Middle frontal gyrus (tissue), 1 donor: ENCODE results near the gene RGS10.

ENCODE experiments used
- DNase-seq: peaks from one replicate; pipeline ENCODE4 v3.0.0-alpha.2; 2015; ENCODE audit warnings: low spot score; ENCODE audit errors: extremely low spot score

RGS10 gene

DNA sequence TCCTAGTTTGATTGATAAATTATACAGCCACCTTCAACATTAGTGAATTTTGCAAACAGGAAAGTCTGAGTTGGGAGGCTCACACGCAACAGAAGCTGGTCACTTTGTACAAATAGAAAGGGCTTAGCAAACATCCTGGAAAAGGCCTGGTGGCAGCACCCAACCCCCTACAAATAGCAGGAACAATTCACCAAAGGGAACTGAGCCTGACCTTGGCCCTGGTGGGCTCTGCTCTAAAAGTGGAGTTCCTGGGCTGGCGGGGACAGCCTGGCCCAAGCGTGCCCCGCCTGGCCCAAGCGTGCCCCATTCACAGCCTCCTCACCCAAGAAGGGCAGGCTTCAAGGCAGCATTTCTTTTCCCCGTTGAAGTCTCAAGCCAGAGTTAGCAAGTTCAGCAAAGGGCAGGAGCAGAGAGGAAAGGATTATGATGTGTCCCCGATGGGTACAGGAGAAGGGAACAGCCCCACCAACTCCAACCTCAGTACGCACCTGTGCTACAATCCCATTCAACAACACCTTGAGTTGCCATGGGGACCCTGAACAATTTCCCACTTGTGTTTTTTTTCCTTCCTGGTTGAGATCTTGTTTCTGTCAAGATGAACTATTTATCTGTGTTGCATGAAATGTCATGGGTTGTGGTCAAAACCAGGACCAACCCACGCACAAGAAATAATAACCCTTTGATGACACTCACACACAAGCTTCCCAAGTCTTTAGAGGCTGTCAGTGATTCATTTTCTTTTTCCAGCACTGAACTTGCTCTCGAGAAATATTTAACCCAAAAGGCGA lies 43.4 kb downstream of the RGS10 start:
- no peak for DNase-seq

DNA sequence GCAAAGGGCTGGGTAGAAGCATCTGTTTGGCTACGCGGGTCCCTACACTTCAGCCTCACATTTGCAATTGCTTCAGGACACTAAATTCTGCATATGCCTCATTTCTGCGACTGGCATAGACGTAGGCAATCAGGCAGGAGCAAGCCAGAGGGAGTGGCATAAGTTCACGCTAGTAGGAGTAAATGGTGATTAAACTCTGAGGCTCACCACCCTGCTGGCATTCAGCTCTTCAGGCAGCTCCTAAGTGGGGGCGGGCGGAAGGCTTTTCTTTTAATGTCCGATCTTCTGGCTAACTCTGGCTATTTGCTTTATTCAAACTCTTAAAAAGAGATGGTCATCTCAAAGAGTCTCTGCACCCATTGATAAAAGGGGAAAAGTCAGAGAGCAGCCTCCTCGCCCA lies 45.3 kb downstream of the RGS10 start:
- no peak for DNase-seq

DNA sequence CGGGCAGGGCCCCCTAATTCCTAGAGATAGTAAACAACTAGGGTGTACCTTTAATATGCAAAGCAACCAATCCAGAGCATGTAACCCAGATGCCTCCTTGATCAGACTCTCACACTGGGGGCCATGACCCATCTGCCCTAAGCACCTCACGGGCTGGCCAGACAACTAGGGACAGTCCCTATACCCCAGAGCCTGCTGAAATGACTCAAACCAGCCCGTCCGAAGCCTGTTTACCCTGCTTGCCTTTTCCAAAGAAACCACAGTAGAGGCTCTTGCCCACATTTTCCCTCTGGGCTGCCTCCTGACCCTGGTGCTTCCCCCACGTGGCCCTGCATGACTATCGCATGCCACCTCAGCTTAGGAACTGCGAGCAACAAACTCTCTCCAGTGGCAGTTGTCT lies 46.2 kb downstream of the RGS10 start:
- DNase-seq: no peak

DNA sequence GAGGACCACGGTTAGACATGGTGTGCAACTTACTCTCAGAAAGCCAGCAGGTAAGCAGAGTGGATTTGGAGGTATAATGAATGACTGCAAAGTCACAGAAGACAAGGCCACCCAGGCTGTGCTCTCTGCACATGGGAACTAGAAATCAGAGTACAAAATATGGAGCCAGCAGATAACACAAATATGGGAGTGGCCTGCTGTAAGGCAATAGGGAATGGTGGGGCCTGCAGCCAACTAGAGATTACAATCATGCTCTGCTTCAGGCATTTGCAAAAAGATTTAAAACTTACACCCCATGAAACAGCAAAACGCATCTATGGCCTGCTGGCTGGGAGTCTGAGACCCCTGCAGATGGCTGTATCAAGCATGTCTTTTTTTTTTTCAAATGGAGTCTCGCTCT lies 47.0 kb downstream of the RGS10 start:
- no peak for DNase-seq

DNA sequence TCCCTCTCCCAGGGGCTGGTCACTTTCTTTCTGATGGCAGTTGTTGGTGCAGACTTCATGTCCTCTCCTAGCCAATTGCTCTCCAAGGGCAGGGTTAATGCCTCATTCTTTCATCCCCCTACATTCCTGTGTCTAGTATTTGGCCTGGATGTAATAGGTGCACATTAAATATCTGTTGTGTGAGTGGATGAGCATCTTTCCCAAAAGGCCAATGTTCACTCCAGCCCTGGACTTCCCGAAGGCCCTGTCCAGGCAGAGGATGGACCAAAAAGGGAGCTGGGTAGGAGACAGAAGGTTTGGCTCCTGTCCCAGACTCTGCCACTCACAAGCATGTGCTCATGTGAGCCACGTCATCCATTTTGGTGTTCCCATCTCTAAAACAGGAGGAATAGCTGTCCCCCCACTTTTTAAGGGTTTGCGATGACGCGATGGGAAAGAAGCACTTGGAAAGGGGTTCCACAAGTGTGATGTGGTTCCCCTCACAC lies 47.5 kb downstream of the RGS10 start:
- DNase-seq: no peak

DNA sequence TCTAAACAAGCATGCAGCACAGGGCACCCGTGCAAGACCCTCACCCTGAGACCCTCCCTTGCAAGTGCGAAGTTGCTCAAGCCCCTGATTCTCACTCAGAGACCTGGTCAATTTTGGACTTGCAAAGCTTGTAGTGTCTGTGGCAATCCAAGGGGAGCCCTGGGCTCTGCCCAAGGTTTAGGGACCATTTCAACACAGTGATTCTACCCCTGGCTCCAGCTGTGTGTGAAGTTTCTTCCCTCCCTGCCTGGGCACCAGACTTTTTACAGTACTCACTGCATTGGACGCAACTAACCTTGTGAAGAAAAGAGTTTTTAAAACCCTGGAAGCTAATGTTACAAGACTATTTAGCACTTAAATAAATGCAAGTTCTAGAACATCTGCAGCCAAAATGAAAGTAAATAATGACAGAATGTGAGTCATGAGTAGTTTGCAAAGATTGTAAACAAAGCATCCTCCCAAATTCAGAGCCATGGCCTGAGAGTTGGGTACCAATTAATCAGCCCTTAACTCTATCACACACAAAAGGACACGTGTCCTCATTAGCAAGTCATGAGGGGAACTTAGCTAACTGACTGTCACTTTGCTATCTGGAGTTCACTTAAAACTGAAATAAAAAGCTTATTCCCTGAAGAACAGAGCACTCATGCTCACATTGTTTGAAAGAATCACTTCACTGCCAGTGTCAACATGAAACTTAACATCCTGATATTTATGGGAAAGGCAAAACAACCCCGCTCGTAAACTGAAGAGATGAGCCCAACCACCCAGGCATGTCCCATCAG lies 48.1 kb downstream of the RGS10 start:
- no peak for DNase-seq

DNA sequence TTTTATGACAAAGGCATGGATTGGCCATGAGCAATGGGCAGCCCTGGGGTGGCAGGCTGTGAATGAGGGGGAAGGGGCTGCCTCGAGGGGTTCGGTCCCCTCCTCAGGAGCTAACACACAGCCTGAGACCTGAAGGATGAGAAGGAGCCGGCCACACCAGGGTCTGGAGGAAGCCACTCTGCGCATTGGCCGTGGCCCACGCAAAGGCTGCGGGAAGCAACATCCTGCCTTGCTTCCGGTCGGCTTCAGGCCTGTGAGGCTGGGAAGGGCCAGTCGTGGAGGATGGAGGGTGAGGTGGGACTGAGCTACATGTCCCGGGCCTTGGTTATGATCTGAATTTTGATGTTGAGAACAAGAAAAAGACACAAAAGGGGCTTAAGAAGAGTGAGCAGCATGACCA lies 49.4 kb downstream of the RGS10 start:
- DNase-seq: no peak

DNA sequence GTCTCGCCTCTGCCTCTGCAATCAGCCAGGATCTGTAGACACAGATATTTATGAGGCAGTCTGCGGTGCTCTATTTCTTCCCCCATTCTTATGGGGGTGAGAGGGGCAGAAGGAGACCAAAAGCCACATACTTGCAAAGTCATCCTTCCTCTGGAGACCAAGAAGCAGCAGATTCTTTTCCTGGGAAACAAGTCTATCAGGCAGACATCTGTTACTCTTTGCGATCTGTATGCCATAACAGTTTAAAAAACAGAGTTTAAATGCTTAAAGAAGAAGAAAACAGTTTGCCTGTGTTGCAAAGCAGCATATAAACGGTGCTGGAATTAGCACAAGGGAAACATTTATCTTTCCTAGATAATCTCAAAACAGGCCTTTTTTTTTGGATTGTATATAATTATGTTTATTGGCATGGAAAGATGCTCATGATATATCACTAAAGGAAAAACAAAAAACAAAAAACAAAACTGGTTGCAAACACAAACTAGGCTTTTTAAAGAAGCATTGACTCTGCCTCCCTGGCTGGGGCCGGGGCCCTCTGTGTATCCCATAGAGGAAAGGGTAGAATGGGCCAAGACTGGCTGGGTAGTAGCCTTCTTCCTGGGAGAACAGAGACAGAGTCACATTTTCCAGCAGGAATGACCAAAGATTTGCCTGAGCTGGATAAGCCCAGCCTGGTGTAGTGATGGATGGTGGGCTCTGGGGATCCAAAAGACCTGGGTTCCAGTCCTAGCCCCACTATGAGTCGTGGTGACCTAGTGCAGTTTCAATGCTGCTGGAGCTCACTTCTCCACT lies 50.4 kb downstream of the RGS10 start:
- no peak for DNase-seq

DNA sequence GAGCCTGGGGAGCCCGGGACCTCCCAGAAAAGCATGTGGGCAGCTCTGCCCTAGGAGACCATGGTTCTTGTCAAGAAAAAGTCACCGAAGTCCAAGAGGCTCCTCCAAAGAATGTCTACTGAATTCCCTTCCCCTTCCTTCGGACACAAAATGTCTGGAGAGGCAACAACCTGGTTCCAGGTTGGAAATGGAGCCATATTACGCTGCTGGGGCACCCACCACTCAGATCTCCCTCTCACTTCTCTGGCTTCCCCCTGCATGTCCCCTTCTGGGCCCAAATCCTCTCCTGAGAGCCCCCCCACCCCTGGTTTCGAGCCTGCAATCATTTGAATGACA lies 52.6 kb downstream of the RGS10 start:
- DNase-seq: no peak

DNA sequence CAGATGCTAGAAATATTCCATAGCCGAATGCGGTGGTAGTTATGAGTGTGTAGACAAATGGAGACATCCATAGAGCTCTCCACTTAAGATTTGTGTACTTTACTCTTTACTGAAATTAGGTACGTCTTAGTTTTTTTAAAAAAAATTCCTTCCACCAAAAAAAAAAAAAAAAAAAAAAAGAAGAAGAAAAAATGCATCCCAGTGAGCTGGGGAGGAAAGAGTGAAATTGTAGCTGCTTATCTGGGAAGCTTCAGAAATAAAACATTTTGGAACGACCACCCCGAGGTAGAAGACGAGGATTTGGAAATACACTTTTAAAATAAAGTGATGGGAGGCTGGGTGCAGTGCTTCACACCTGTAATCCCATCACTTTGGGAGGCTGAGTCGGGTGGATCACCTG lies 53.8 kb downstream of the RGS10 start:
- DNase-seq: no peak

DNA sequence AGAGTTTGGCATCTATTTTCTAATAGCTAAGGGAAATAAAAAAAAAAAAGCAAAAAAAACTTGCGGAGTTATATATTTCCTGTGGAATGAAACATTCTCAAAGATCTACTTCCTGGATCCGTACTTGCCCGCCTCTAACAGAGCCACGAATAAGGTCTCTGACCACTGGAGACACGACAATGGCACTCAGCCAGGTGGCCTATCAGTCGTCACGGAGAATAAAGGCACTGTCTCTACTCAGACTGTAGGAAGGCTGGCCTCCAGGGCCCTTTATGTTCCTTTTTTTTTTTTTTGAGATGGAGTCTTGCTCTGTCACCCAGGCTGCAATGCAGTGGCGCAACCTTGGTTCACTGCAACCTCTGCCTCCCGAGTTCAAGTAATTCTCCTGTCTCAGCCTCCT lies 58.7 kb downstream of the RGS10 start:
- no peak for DNase-seq

DNA sequence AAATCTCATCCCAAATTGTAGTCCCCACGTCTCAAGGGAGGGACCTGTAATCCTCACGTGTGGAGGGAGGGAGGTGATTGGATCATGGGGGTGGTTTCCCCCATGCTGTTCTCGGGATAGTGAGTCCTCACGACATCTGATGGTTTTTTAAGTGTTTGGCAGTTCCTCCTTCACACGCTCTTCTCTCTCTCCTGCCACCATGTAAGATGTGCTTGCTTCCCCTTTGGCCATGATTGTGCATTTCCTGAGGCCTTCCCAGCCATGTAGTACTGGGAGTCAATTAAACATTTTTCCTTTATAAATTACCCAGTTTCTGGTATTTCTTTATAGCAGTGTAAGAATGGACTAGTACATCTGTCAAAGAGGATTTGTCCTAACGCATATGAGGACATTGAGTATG lies 59.5 kb downstream of the RGS10 start:
- DNase-seq: no peak

DNA sequence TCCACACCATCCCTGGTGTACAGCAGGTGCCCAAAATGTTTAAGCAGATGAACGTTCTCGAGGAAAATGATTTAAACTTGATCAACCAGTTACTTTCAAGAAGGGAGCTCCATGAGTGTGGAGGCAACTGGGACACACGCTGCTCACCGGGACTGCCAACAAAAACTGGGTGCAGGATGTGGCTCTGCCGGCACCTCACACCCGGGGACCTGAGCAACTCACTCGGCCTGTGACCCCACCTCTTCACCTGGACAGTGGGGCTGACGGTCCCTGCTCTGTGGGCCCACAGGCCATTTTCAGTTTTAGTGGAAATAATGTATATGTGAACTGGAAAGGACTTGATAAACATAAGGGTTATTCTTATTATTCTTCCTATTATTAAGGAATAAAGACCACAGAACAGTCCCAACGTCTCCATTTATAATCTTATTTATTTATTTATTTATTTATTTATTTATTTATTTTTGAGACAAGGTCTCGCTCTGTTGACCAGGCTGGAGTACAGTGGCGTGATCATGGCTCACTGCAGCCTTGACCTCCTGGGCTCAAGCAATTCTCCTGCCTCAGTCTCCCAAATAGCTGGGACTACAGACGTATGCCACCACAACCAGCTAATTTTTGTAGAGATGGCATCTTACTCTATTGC lies 60.6 kb downstream of the RGS10 start:
- no peak for DNase-seq

DNA sequence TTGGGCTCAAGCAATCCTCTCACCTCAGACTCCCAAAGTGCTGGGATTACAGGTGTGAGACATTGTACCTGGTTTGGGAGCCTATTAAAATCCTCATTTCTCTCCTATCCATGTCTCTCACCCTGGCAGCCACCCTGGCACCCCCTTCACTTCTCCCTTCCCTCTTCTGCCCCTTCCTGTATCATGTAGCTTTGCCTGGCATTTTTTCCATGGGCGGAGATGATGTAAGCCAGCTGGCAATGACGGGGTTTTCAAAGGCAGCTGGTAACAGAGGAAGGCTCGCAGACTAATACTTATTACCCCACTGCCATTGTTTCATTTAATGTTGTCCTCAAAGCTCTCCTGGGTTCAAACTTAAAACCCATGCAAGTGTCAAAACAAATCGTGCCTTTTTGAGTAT lies 61.9 kb downstream of the RGS10 start:
- DNase-seq: no peak

DNA sequence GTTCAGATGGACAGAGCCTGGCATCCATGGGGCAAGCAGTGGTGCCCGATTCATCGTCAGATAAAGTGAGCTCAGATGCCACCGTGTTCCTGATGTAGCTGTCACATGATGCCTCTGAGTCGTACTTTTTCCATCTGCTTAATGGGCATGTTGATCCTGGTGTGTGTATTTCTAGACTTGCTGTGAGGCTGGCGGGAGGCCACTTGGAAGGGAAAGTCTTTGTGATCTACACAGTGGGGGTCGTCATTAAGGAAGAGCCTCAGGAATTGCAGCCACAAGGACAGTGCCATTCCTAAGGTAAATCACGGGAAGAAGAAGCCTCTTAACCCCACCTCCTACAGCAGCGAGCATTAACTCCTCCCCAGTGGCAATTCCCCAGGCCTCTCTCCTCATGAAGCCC lies 63.0 kb downstream of the RGS10 start:
- DNase-seq: no peak

DNA sequence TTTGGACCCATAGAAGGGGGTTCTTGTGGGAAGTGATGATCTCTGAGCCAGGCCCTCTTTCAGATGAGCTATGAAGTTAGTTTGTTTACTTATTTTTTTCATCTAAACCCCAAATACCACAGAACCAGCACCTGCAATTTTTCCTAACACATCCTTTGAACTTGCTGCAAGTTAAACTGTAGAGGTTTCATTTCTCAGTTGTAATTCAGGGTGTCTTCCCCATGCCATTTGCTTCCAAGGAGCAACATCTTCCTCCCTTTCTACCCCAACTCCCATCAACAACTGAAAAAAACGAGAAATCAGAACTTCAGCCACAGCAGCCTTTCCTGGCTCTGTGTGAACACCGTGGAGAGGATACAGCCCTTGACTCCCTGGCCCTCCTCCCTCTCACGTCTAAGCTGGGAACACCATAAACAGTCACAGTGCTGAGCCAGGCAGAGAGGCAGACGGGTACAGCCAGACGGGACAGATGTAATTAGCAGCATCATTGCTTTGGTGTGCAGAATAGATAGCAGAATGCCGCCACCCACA lies 63.6 kb downstream of the RGS10 start:
- no peak for DNase-seq

DNA sequence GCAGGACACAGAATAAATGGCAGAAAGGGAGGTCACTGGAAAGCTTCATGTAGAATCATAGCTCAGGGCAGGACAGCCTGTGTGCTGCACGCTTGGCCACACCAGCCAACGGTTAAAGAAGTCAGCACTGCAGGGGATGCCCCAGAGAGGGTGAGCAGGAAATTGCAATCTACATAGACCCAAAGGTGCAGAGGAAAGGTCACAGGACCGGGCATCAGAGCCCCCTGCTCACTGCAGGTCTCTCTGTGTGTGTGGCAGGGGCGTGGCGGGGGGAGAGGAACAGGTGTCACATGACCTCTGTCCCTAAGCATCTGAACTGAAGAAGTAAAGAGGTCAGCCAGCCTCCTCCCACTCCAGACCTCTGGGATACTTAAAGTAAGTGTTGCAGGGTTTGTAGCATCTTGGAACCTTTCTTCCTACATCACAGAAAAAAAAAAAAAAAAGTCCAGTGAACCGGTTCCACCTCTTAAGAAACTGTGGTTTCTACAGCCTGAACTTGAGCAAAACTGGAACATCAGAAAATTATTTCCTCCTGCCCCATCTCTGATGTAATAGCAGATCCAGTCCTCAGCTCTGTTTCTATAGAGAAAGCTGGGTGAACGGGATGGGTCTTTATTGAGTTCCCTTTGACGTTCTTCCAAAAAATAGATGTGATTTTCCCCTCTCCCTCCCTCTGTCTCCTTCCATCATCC lies 64.3 kb downstream of the RGS10 start:
- no peak for DNase-seq

DNA sequence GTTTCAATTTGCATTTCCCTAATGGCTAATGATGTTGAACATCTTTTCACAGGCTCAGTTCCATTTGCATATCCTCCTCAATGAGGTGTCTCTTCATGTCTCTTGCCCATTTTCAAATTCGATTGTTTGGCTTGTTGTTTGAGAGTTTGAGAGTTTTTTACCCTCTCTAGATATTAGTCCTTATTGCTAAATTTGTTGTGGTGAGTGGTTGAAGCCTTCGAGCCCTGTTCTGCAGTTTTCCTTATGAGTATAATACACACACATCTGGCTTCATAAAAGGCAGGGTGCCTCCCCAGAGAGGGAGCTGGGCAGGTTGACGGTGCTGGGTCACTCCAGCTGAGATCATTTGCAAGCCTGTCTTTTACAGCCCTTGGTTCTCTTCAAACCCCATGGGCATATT lies 65.1 kb downstream of the RGS10 start:
- no peak for DNase-seq

DNA sequence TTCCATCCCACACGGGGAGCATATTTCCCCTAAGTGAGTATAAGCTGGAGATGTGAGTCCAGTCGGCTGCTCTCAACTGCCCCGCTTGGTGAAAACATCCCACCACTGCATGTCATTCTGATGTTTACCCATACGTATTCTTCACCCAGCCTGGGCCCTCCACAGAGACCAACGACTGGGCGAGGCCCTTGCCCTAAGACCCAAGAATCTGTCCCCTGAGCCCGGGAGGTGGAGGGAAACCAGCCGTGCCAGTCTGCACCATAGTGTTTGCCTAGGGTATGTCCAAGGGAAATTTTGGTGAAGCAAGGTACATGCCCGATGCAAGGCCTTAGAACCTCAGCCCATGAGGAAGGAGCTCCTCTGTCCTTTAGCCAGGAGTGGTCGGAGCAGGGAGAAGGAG lies 67.9 kb downstream of the RGS10 start:
- no peak for DNase-seq

DNA sequence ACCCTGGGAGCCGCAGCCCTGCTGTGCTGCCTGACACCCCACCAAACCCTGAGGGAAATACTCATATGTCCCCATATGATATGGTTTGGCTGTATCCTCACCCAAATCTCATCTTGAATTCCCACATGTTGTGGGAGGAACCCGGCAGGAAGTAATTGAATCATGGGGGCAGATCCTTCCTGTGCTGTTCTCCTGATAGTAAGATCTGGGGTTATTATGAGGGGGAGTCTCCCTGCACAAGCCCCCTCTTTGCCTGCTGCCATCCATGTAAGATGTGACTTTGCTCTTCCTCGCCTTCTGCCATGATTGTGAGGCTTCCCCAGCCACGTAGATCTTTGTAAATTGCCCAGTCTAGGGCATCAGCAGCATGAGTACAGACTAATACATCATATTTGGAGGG lies 68.7 kb downstream of the RGS10 start:
- DNase-seq: no peak
